Activated effector memory CD4-positive, alpha-beta T cell treated with Interleukin-2 at 50 U/mL for 16 hours (primary cell): ENCODE measurements around the gene SDE2.
"Not testable (repeated sequence)": the region's sequence is repeated elsewhere in the genome, so short reads cannot be mapped to it uniquely, and the experiment has no call there.

Source experiments
- DNase-seq: peaks from one replicate; pipeline ENCODE4 v3.0.0-alpha.2; 2020

SDE2 gene

DNA sequence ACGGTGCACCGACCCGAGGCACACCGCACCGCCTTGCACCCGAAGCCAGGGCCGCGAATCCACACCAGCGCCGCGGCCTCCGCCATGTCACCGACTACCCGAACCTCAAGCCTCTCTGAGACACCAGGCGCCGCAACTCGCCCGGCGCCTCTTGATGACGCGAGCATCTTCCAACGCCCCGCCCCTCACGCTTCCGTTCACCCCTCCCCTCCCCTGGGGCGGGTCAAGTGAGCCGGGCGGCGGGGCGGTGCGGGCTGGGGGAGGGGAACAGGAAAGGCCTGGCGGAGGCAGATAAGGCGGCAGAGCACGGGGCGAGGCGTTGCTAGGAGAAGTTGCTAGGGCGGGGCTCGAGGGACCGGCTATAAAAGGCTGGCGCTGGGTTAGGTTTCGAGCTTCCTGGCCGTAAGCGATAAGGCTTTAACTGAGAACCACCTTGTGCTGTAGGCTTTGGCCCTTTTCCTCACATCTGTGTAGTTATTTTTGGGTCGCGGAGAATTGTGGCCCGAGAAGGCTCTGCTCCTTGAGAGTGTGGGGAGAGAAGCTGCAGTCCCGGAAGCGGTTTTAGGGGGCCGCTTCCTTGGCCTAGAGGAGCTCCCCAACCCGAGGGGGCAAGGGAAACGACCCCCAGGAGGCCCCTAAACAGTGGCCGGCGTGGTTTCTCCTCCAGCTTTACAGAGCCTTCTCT, at the start of gene SDE2:
TSS of gene SDE2 (minus strand) at position 117 of the 685 bp plus-strand sequence. CDS start at position 86, 31 bp downstream.
- DNase-seq: peak; percentile 100

DNA sequence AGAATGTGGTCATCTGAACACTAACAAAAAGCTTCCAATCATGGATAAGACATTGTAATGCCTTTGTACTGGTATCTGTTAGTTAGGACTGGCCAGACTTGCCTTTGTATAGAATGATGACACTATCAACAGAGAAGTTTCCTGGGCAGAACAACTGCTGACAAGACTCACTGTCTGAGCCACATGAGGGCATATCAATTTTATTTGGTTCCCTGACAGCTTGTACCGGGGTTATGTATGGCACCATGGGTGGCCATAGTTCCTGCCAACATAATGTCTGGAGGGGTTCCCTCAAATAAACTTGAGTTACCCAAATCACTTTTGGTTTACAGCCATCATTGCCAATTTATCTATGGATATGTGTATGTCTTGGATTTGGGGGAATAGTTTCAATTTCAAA, 49.7 kb upstream of the SDE2 start:
- DNase-seq: no peak

DNA sequence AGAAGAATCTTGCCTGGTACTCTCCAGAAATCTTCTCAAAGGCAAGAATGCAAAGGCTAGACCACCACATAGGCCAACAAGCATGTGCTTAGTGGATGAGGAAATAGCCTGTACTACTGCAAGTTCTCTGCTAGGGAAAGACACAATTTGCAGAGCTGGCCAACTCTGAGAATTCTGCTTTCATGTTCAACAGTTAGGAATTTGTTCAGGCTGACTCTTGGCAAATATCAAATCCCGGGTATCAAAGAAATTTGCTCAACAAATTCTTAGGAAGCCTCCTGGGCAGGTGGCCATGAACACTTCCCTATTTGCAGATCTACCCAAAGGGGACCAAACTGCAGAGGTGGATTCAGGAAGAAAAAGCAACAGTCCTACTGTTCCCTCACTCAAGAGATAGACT, 48.4 kb upstream of the SDE2 start:
- no peak for DNase-seq

- DNase-seq: no peak
These were observed 47.1 kb upstream of the SDE2 start for GRCh38 chr1:226046240-226046639.

- no peak for DNase-seq
These were observed 45.5 kb upstream of the SDE2 start for GRCh38 chr1:226044514-226045101.

DNA sequence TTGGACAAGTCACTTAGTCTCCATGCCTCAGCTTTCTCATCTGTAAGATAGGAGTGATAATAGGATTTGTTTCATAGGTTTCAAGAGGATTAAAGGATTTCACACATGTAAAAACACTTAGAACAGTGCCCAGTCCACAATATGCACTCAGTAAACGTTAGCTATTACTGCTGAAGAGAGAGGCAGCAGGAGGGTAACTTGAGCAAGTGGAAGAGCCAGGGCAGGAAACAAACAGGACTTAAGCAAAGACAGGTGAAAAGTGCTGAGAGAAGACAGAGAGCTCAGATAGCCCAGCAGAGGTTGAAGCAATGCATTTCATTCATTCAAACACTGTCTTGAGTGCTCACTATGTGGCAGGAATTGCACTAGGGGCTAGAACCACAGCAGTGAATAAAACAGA, 42.3 kb upstream of the SDE2 start:
- DNase-seq: no peak

GRCh38 chr1:226038661-226039060, 39.5 kb upstream of the SDE2 start:
- no peak for DNase-seq

GRCh38 chr1:226035915-226036314, 36.8 kb upstream of the SDE2 start:
- no peak for DNase-seq

- no peak for DNase-seq
These were observed 35.3 kb upstream of the SDE2 start for GRCh38 chr1:226034482-226034881.

GRCh38 chr1:226033991-226034390, 34.8 kb upstream of the SDE2 start:
- DNase-seq: no peak

DNA sequence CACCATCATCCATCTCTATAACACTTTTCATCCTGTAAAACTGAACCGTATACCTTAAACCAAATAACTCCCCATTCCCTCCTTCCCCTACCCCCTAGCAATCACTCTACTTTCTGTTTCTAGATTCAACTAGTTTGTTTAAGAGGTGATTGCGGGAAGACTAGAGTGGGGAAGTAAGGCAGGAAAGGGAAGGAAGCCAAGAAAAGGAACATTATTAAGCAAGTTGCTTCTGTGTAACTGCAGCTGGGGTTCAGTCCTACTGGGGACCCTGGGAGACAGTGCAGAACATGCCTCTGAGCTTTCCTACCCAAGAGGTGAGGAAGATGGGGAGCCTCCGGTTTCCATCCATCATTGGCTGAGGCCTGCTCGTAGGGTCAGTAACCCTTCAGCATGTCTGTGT, 34.4 kb upstream of the SDE2 start:
- no peak for DNase-seq

DNA sequence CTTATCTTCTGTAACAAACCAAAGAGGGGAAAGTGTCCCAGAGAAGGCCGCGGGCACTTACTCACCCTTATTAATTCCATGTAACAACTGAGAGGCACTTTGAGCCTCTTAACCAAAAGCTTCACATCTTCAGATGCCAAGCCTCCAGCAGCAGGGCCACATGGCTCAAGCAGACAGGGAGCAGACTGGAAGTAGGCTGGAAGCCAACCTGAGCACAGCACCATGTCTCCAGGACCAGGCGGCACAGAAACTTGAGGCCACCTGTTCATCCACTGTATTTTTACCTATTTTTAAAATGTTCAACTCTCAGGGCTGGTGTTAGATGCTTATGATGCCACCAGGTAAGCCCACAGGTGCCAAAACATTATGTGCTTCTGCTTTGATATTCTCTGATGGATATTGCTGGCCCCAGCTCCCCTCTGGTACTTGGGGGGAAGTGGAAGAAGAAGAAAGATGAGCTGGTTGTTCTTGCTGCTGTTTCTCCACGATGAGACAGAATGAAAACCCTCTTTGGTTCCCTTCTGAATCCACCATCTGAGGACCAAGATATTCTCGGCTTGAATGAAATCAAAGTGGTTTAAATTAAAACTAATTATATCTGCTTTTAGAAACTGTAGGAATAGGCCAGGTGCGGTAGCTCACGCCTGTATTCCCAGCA, 30.6 kb upstream of the SDE2 start:
- DNase-seq: no peak

DNA sequence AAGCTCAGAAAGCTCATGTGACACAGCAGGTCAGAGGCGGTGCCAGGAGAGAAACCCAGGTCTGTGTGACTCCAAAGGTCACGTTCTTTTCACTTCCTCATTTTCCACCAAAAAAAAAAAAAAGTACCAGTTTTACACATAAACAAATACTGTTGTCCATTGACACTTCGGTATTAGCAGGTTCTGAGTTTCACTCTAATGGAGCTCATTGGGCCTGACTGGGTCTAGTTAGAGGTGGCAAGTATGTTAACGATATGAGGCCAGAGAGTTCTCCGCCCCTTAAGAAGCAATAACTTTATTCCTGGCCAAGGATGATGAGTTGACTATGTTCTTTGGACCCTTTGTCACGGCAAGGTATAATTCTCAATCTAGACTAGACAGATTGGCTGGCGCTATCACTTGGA, 30.0 kb upstream of the SDE2 start:
- DNase-seq: no peak

DNA sequence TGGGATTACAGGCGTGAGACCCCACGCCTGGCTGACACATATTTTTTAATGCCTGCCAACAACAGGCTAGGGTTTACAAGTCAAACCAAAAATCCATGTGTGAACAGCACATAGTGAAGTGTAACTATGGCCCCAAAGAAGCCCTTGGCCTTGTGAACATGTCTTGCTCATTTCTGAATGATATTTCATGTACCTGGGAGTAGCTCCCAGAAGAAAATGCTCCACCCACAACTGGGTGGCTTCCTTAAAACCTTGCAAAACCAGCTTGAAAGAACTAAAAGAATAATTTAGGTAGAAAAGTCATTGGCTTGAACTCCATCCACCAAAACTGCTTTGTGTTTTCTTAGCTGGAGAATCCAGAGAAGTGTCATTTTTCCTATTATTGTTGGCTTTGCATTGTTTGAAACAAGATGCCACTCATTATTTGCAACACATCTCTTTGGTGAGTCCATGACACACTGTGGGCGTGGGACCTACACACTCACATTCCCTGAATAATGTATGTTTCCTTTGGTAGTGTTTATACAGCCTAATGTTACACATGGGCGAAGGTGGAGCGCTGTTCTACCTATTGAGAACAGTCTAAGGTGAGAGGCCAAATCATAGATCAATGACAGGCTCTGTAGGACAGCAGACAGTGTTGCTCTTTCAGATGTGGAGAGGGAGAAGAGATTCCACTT, 28.5 kb upstream of the SDE2 start:
- DNase-seq: no peak

GRCh38 chr1:226026833-226027232, 27.7 kb upstream of the SDE2 start:
- DNase-seq: no peak

DNA sequence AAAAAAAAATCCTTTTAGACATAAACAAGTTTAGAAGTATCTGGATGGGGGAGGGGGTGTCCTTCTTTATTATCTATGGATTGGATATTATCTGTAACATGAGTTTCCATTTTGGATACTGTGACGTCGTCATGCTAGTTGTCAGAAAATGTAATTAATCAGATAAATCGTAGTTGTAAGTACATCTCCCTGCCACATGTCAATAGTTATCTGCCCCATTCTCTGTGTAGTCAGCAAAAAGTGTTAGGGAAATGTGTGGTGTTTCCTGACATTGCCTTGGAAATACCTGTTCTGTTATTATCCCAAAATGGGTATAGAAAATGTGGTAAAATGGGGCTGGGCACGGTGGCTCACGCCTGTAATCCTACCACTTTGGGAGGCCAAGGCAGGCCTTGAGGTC, 24.6 kb upstream of the SDE2 start:
- DNase-seq: no peak

DNA sequence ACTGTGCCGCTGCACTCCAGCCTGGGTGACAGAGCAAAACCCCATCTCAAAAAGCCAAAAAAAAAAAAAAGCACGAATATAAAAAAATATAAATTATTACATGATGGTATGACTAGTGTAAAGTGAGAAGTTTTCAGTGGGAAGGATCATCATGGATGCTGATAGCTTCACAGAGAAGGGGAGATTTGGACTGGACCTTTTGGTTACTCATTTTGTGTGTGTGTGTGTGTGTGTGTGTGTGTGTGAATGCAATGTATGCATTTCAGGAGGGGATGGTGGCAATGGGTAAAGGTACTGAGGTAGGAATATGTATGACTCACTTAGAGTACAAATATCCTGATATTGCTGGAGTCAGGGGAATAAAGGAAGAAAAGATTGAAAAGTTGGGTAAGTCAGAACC, 22.7 kb upstream of the SDE2 start:
- no peak for DNase-seq

GRCh38 chr1:226021401-226021800, 22.3 kb upstream of the SDE2 start:
- no peak for DNase-seq

- DNase-seq: no peak
These were observed 20.4 kb upstream of the SDE2 start for GRCh38 chr1:226019572-226019971.

- no peak for DNase-seq
These were observed 17.9 kb upstream of the SDE2 start for GRCh38 chr1:226017070-226017469.

- DNase-seq: no peak
These were observed 10.5 kb upstream of the SDE2 start for GRCh38 chr1:226009650-226010044.

DNA sequence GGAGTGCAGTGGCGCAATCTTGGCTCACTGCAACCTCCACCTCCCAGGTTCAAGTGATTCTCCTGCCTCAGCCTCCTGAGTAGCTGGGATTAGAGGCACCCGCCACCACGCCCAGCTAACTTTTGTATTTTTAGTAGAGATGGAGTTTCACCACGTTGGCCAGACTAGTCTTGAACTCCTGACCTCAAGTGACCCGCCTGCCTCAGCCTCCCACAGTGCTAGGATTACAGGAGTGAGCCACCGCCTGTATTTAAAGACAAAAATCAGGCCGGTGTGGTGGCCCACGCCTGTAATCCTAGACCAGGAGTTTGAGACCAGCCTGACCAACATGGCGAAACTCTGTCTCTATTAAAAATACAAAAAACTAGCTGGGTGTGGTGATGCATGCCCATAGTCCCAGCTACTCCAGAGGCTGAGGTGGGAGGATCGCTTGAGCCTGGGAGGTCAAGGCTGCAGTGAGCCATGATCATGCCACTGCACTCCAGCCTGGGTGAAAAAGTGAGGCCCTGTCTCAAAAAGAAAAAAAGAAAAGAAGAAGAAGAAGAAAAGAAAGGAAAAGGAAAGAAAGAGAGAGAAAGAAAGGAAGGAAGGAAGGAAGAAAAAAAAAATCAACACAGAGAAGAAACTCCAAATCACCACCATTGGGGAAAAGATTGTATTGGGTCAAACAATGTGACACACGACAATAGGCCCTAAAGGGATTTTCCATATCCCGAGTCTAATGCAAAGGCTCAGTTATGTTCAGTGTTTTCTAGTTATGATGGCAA, 8.2 kb upstream of the SDE2 start:
- not testable (repeated sequence) for DNase-seq

DNA sequence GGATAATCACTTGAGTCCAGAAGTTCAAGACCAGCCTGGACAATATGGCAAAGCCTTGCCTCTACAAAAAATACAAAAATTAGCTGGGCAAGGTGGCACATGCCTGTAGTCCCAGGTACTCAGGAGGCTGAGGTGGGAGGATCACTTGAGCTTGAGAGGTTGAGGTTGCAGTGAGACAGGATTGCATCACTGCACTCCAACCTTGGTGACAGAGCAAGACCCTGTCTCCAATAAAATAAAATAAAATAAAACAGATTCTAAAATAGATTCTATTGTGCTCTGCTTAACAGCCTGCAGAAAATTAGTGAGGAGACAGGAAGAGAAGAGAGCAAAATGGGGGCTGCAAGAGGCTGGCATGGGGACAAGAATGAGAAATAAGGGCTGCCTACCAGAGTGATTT, 7.5 kb upstream of the SDE2 start:
- no peak for DNase-seq
